ENCODE results near the gene TMEM185B.
"Not testable (repeated sequence)": the region's sequence is repeated elsewhere in the genome, so short reads cannot be mapped to it uniquely, and the experiment has no call there.

Gene TMEM185B

GRCh38 chr2:120244656-120245519, 21.7 kb upstream of the TMEM185B start:
- Mint-ChIP-seq H3K27ac (no peak overlapping the region), H3K9me3 (peaks cover 3 to 4% of the 10 kb centered on the region in 2 donors), H3K4me1 (peaks cover 11 to 33% of the 10 kb centered on the region in 2 donors), H3K27me3 (peaks cover 7 to 33% of the 10 kb centered on the region in 2 donors), H3K4me3 (no peak overlapping the region), H3K36me3 (peaks cover 0 to 3% of the 10 kb centered on the region in 2 donors)
- DNase-seq (no peak), ATAC-seq (replicated peaks) (no peak)

- H3K4me3 Mint-ChIP-seq, result no peak overlapping the region
- peaks cover 4 to 28% of the 10 kb centered on the region in 2 donors for H3K27me3 Mint-ChIP-seq
- ATAC-seq (replicated peaks) (no peak), DNase-seq (no peak)
- H3K9me3 Mint-ChIP-seq, result peaks cover 3 to 4% of the 10 kb centered on the region in 2 donors
- H3K27ac Mint-ChIP-seq, result no peak overlapping the region
- H3K4me1 Mint-ChIP-seq, result peaks cover 13 to 30% of the 10 kb centered on the region in 2 donors
- H3K36me3 Mint-ChIP-seq, result peaks cover 0 to 3% of the 10 kb centered on the region in 2 donors
These were observed 20.8 kb upstream of the TMEM185B start for GRCh38 chr2:120243875-120244553.

GRCh38 chr2:120243211-120243610, 20.0 kb upstream of the TMEM185B start:
- peaks cover 3 to 4% of the 10 kb centered on the region in 2 donors for H3K9me3 Mint-ChIP-seq
- H3K27me3 Mint-ChIP-seq, result peaks cover 4 to 20% of the 10 kb centered on the region in 2 donors
- no peak for DNase-seq
- H3K4me1 Mint-ChIP-seq, result peaks cover 9 to 24% of the 10 kb centered on the region in 2 donors
- peaks cover 0 to 3% of the 10 kb centered on the region in 2 donors for H3K36me3 Mint-ChIP-seq
- no peak overlapping the region for H3K4me3 Mint-ChIP-seq
- peak in 1 of 2 donors; percentile 21 for ATAC-seq (replicated peaks)
- H3K27ac Mint-ChIP-seq, result no peak overlapping the region

- H3K36me3 Mint-ChIP-seq, result peaks cover 0 to 3% of the 10 kb centered on the region in 2 donors
- H3K9me3 Mint-ChIP-seq, result peaks cover 3 to 4% of the 10 kb centered on the region in 2 donors
- no peak for DNase-seq
- ATAC-seq (replicated peaks), result no peak
- no peak overlapping the region for H3K4me3 Mint-ChIP-seq
- peaks cover 0 to 12% of the 10 kb centered on the region in 2 donors for H3K27me3 Mint-ChIP-seq
- no peak overlapping the region for H3K27ac Mint-ChIP-seq
- peaks cover 4 to 14% of the 10 kb centered on the region in 2 donors for H3K4me1 Mint-ChIP-seq
These were observed 18.5 kb upstream of the TMEM185B start for GRCh38 chr2:120241684-120242083.

- ATAC-seq (replicated peaks) (no peak), DNase-seq (no peak)
- H3K9me3 Mint-ChIP-seq, result peaks cover 3 to 4% of the 10 kb centered on the region in 2 donors
These were observed 17.8 kb upstream of the TMEM185B start for GRCh38 chr2:120240901-120241429.

GRCh38 chr2:120239488-120240287, 16.5 kb upstream of the TMEM185B start:
- Mint-ChIP-seq H3K27ac (no peak overlapping the region), H3K4me1 (peaks cover 4 to 5% of the 10 kb centered on the region in 2 donors)
- ATAC-seq (replicated peaks), result no peak

More at GRCh38 chr2:120240901-120241429, 17.8 kb upstream of the TMEM185B start:
- peaks cover 0 to 8% of the 10 kb centered on the region in 2 donors for H3K27me3 Mint-ChIP-seq
- no peak overlapping the region for H3K27ac Mint-ChIP-seq
- H3K4me1 Mint-ChIP-seq, result peaks cover 4 to 6% of the 10 kb centered on the region in 2 donors
- peaks cover 0 to 3% of the 10 kb centered on the region in 2 donors for H3K36me3 Mint-ChIP-seq
- H3K4me3 Mint-ChIP-seq, result no peak overlapping the region

GRCh38 chr2:120238728-120239487, 15.7 kb upstream of the TMEM185B start:
- H3K4me3 Mint-ChIP-seq, result no peak overlapping the region
- no peak for ATAC-seq (replicated peaks)
- peaks cover 0 to 3% of the 10 kb centered on the region in 2 donors for H3K36me3 Mint-ChIP-seq
- H3K27me3 Mint-ChIP-seq, result peaks cover 0 to 8% of the 10 kb centered on the region in 2 donors
- H3K9me3 Mint-ChIP-seq, result peaks cover 0 to 3% of the 10 kb centered on the region in 2 donors
- H3K4me1 Mint-ChIP-seq, result peaks cover 8 to 10% of the 10 kb centered on the region in 2 donors
- H3K27ac Mint-ChIP-seq, result no peak overlapping the region
- no peak for DNase-seq

More at GRCh38 chr2:120239488-120240287, 16.5 kb upstream of the TMEM185B start:
- peaks cover 3 to 4% of the 10 kb centered on the region in 2 donors for H3K9me3 Mint-ChIP-seq
- H3K36me3 Mint-ChIP-seq, result peaks cover 0 to 3% of the 10 kb centered on the region in 2 donors
- DNase-seq, result no peak
- H3K4me3 Mint-ChIP-seq, result no peak overlapping the region
- H3K27me3 Mint-ChIP-seq, result peaks cover 0 to 8% of the 10 kb centered on the region in 2 donors

- DNase-seq, result no peak
- no peak overlapping the region for H3K4me3 Mint-ChIP-seq
- peaks cover 0 to 1% of the 10 kb centered on the region in 2 donors for H3K36me3 Mint-ChIP-seq
- H3K9me3 Mint-ChIP-seq, result no peaks in the 10 kb centered on the region
- peaks cover 0 to 8% of the 10 kb centered on the region in 2 donors for H3K27me3 Mint-ChIP-seq
- ATAC-seq (replicated peaks), result no peak
- peaks cover 11 to 17% of the 10 kb centered on the region in 2 donors for H3K4me1 Mint-ChIP-seq
- no peak overlapping the region for H3K27ac Mint-ChIP-seq
These were observed 14.3 kb upstream of the TMEM185B start for GRCh38 chr2:120237491-120237902.

GRCh38 chr2:120236791-120237190, 13.6 kb upstream of the TMEM185B start:
- DNase-seq, result no peak
- Mint-ChIP-seq H3K27me3 (peaks cover 0 to 8% of the 10 kb centered on the region in 2 donors), H3K4me1 (peaks cover 11 to 21% of the 10 kb centered on the region in 2 donors), H3K4me3 (no peak overlapping the region), H3K36me3 (peaks cover 0 to 1% of the 10 kb centered on the region in 2 donors), H3K27ac (no peak overlapping the region), H3K9me3 (no peaks in the 10 kb centered on the region)
- ATAC-seq (replicated peaks), result no peak

- Mint-ChIP-seq H3K27me3 (peaks cover 0 to 8% of the 10 kb centered on the region in 2 donors), H3K27ac (no peak overlapping the region)
- no peak for DNase-seq
These were observed 13.1 kb upstream of the TMEM185B start for GRCh38 chr2:120236316-120236715.

GRCh38 chr2:120235681-120236080, 12.5 kb upstream of the TMEM185B start:
- ATAC-seq (replicated peaks) (no peak), DNase-seq (no peak)
- Mint-ChIP-seq H3K9me3 (no peaks in the 10 kb centered on the region), H3K4me1 (peaks cover 16 to 32% of the 10 kb centered on the region in 2 donors), H3K4me3 (no peak overlapping the region), H3K27me3 (peaks cover 0 to 8% of the 10 kb centered on the region in 2 donors), H3K36me3 (peaks cover 0 to 1% of the 10 kb centered on the region in 2 donors), H3K27ac (no peak overlapping the region)

More at GRCh38 chr2:120236316-120236715, 13.1 kb upstream of the TMEM185B start:
- peaks cover 0 to 1% of the 10 kb centered on the region in 2 donors for H3K36me3 Mint-ChIP-seq
- H3K4me3 Mint-ChIP-seq, result no peak overlapping the region
- no peaks in the 10 kb centered on the region for H3K9me3 Mint-ChIP-seq
- ATAC-seq (replicated peaks), result no peak
- peaks cover 11 to 25% of the 10 kb centered on the region in 2 donors for H3K4me1 Mint-ChIP-seq

GRCh38 chr2:120235158-120235557, 12.0 kb upstream of the TMEM185B start:
- H3K27me3 Mint-ChIP-seq; H3K36me3 Mint-ChIP-seq; ATAC-seq (replicated peaks); H3K4me3 Mint-ChIP-seq; H3K9me3 Mint-ChIP-seq; DNase-seq; H3K27ac Mint-ChIP-seq: not testable (repeated sequence)
- peaks cover 16 to 36% of the 10 kb centered on the region in 2 donors for H3K4me1 Mint-ChIP-seq

GRCh38 chr2:120233292-120233691, 10.1 kb upstream of the TMEM185B start:
- no peaks in the 10 kb centered on the region for H3K9me3 Mint-ChIP-seq
- ATAC-seq (replicated peaks), result no peak
- peaks cover 3 to 4% of the 10 kb centered on the region in 2 donors for H3K36me3 Mint-ChIP-seq
- H3K27ac Mint-ChIP-seq, result peak overlapping the region; percentile 94
- peaks cover 0 to 8% of the 10 kb centered on the region in 2 donors for H3K27me3 Mint-ChIP-seq
- H3K4me1 Mint-ChIP-seq, result peaks cover 24 to 53% of the 10 kb centered on the region in 2 donors
- H3K4me3 Mint-ChIP-seq, result peak overlapping the region in 1 of 2 donors; percentile 90
- no peak for DNase-seq
